Natural killer cell (primary cell): Measurements from ENCODE around the gene SP4. TPM values are rescaled to one million over a fixed set of nuclear protein-coding genes. Genes with fewer than 3 reads are reported as not detected.

Experiments used
- ATAC-seq, 3 donors: fragments of 150-1000 bp in 2 of 3; fragments of 200-7000 bp in 1 of 3; cut with Tn5 transposase; 1 replicate in 1 of 3; 2 replicates in 2 of 3; pipeline ENCODE4 v1.10.0; 2021; ENCODE audit warnings: mild to moderate bottlenecking in 2 of 3, moderate library complexity in 2 of 3
- DNase-seq, 2 donors: peaks; one replicate each; pipeline versions ENCODE4 v3.0.0 to v3.0.0-alpha.2; 2013 to 2021; ENCODE audit warnings: mixed read lengths in 1 of 2
- H3K27ac ChIP-seq: one replicate; pipeline ENCODE4 v1.5.1; 2013; ENCODE audit warnings: mild to moderate bottlenecking, low read length
- H3K27me3 ChIP-seq: one replicate; pipeline ENCODE4 v1.6.1; 2013; ENCODE audit warnings: low read length; ENCODE audit not compliant: control insufficient read depth, insufficient read depth
- H3K36me3 ChIP-seq: one replicate; pipeline ENCODE4 v1.6.1; 2013; ENCODE audit warnings: low read length; ENCODE audit not compliant: control insufficient read depth, insufficient read depth
- H3K4me1 ChIP-seq: one replicate; pipeline ENCODE4 v1.6.1; 2013; ENCODE audit warnings: low read length; ENCODE audit not compliant: control insufficient read depth, insufficient read depth
- H3K4me3 ChIP-seq: one replicate; pipeline ENCODE4 v1.5.1; 2013; ENCODE audit warnings: low read length
- H3K9me3 ChIP-seq: one replicate; pipeline ENCODE4 v1.6.1; 2013; ENCODE audit warnings: low read length; ENCODE audit not compliant: control insufficient read depth, insufficient read depth
- H3K27ac Mint-ChIP-seq, 2 donors: one replicate each; pipeline ENCODE4 v1.8.0; 2022; ENCODE audit warnings: mild to moderate bottlenecking in 2 of 2, mixed read lengths in 2 of 2, moderate library complexity in 1 of 2
- H3K27me3 Mint-ChIP-seq, 2 donors: one replicate each; pipeline ENCODE4 v1.8.0; 2022; ENCODE audit warnings: low read depth in 2 of 2, mixed read lengths in 2 of 2
- H3K36me3 Mint-ChIP-seq: one replicate; pipeline ENCODE4 v1.8.0; 2022; ENCODE audit warnings: mixed read lengths
- H3K4me1 Mint-ChIP-seq, 2 donors: one replicate each; pipeline ENCODE4 v1.8.0; 2022; ENCODE audit warnings: mixed read lengths in 2 of 2
- H3K4me3 Mint-ChIP-seq: one replicate; pipeline ENCODE4 v1.8.0; 2022; ENCODE audit warnings: mild to moderate bottlenecking, moderate library complexity, mixed read lengths
- H3K9me3 Mint-ChIP-seq, 2 donors: one replicate each; pipeline ENCODE4 v1.8.0; 2022; ENCODE audit warnings: mixed read lengths in 2 of 2
- WGBS: methylation state at CpG from one replicate; pipeline ENCODE4 v1.1.7; 2013; ENCODE audit warnings: missing lambda C conversion rate; ENCODE audit not compliant: insufficient coverage; 5-methylcytosine and 5-hydroxymethylcytosine counted together
- intact Hi-C: fragments of 100-400 bp; cut with micrococcal nuclease; formaldehyde crosslinking; loops from one replicate; pipeline ENCODE4 v1.14.2; 2022
- total RNA-seq, 4 donors: library from RNA; stranded (reverse); fragments of 120-200 nt in 1 of 4; gene quantifications; one replicate each; pipeline versions ENCODE4 v1.2.3 to v1.2.4, GENCODE V29; 2013 to 2022
- TF ChIP-seq, protein P1 (sequence below): fragments of 200-600 bp; IDR thresholded peaks from one replicate; pipeline ENCODE4 v1.8.0; 2022; ENCODE audit warnings: antibody characterized with exemption

Gene SP4
- total RNA-seq, 3 donors from 2014 or later (not counting 1 experiment from before 2014, with no cell fraction given), result 38.8 to 49.6 (median 44.5) TPM

DNA sequence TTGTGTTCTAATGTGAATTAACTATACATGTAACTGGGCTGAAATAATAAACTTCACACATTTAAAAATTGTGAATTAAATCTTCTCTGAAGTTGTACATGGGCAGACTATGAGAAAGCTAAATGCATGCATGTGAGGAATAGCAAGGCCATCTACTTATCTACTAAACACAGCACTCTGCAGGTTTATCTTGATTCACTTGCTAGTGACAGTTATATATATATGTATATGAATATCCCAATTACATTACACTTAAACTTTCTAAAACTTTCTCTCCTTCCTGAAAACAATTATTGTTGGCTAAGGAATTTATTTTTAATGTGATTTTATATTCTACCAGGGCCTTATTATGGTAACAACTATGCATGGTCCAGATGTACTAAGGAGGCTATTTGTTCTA is 5.1 kb upstream of the SP4 start:
- DNase-seq (no peak), ATAC-seq (no peak)
- Mint-ChIP-seq H3K27me3 (no peaks in the 10 kb centered on the region), H3K9me3 (no peaks in the 10 kb centered on the region), H3K4me3 (no peak overlapping the region), H3K4me1 (peaks cover 4 to 8% of the 10 kb centered on the region in 2 donors), H3K36me3 (no peaks in the 10 kb centered on the region), H3K27ac (no peak overlapping the region)
- peaks cover 7% of the 10 kb centered on the region for H3K4me1 ChIP-seq
- intact Hi-C loops, result no loop called here
- no peaks in the 10 kb centered on the region for H3K36me3 ChIP-seq
- H3K9me3 ChIP-seq, result no peaks in the 10 kb centered on the region
- H3K27me3 ChIP-seq, result no peaks in the 10 kb centered on the region
- TF ChIP-seq, protein P1, sequence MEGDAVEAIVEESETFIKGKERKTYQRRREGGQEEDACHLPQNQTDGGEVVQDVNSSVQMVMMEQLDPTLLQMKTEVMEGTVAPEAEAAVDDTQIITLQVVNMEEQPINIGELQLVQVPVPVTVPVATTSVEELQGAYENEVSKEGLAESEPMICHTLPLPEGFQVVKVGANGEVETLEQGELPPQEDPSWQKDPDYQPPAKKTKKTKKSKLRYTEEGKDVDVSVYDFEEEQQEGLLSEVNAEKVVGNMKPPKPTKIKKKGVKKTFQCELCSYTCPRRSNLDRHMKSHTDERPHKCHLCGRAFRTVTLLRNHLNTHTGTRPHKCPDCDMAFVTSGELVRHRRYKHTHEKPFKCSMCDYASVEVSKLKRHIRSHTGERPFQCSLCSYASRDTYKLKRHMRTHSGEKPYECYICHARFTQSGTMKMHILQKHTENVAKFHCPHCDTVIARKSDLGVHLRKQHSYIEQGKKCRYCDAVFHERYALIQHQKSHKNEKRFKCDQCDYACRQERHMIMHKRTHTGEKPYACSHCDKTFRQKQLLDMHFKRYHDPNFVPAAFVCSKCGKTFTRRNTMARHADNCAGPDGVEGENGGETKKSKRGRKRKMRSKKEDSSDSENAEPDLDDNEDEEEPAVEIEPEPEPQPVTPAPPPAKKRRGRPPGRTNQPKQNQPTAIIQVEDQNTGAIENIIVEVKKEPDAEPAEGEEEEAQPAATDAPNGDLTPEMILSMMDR, result no peak
- no peak overlapping the region for H3K27ac ChIP-seq
- H3K4me3 ChIP-seq, result no peak overlapping the region

DNA sequence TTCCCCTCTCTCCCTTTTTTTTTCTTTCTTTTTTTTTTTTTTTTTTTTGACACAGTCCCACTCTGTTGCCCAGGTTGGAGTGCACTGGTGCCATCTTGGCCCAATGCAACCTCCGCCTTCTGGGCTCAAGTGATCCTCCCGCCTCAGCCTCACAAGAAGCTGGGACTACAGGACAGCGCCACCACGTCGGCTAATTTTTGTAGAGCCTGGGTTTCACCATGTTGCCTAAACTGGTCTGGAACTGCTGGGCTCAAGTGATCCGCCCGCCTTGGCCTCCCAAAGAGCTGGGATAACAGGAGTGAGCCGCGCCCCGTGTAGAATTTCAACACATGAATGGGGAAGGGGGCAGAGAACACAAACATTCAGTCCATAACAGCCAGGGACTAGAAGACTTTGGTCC is 2.6 kb upstream of the SP4 start:
- Histone ChIP-seq H3K36me3 (peaks cover 5% of the 10 kb centered on the region), H3K27ac (no peak overlapping the region), H3K4me1 (peaks cover 23% of the 10 kb centered on the region), H3K27me3 (no peaks in the 10 kb centered on the region), H3K9me3 (no peaks in the 10 kb centered on the region), H3K4me3 (no peak overlapping the region)
- Mint-ChIP-seq H3K4me1 (peaks cover 25 to 30% of the 10 kb centered on the region in 2 donors), H3K9me3 (no peaks in the 10 kb centered on the region), H3K4me3 (no peak overlapping the region), H3K27ac (no peak overlapping the region), H3K36me3 (no peaks in the 10 kb centered on the region), H3K27me3 (no peaks in the 10 kb centered on the region)
- ATAC-seq, result no peak
- DNase-seq, result no peak
- intact Hi-C loops, result loop anchor here (5.0 kb wide), 1 partner anchor 68 kb away; no protein-coding TSS in a partner anchor
- WGBS, result 96% methylated on average over 10 of the region's 10 CpGs
- TF ChIP-seq, protein P1, result no peak

DNA sequence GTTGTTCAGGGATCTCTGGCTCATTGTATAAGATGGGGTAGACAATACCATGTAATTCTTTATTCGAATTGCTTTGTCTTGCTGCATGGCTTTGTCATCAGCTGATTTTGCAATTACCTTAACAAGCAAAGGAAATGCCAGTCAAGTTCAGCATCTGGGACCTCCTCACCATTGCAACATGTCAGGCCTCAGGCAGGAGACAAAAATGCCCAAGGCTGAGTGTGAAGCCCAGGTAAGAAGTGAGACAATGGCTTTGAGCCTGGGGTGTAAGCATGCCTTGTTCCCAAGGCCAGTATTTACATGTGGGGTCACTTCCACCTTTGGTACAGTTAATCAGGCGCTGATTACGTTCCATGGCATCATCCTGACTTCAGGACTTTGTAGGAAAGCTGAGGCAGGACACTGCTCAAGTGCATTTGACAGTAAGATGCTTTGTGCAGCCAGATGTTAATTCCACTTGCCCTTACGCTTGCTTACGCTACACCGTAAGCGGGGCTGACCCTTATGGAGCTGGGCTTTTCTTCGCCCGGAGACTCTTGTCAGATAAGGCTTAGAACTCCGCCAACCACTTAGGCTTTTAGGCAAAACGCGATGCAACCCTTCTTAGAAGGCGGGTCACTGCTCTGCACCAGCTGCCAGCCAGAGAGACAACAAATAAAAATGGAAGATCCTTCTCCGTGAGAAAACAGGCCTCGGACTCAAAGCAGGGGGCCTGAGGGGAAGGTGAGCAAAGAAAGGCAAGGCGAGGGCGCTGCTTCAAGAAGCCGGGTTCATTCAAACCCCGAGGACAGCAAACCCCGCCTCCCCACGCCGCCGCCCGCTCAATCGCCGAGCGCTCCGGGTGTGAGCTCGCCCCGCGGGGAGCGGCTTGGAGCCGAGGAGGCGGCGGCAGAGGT is 1.3 kb upstream of the SP4 start:
- TF ChIP-seq, protein P1, result no peak
- 8% methylated on average over 35 of the region's 35 CpGs for WGBS
- Histone ChIP-seq H3K4me3 (peak overlapping the region; percentile 53), H3K27me3 (no peaks in the 10 kb centered on the region), H3K4me1 (peaks cover 27% of the 10 kb centered on the region), H3K36me3 (peaks cover 5% of the 10 kb centered on the region), H3K27ac (peak overlapping the region; percentile 41), H3K9me3 (no peaks in the 10 kb centered on the region)
- intact Hi-C loops, result loop anchor here (1.0 to 5.0 kb wide), 2 partner anchors 43 to 69 kb away; no protein-coding TSS in a partner anchor
- Mint-ChIP-seq H3K27me3 (no peaks in the 10 kb centered on the region), H3K36me3 (no peaks in the 10 kb centered on the region), H3K4me3 (peak overlapping the region; percentile 80), H3K4me1 (peaks cover 37 to 41% of the 10 kb centered on the region in 2 donors), H3K27ac (peak overlapping the region; percentile 99 to 100), H3K9me3 (no peaks in the 10 kb centered on the region)
- ATAC-seq (no peak), DNase-seq (no peak)
